Measurements from ENCODE around the gene ZXDB. TPM values are rescaled to one million over a fixed set of nuclear protein-coding genes. Genes with fewer than 3 reads are reported as not detected.

The ZXDB gene
- polyA plus RNA-seq, 1 donor from 2014 or later: 4.6 TPM

DNA sequence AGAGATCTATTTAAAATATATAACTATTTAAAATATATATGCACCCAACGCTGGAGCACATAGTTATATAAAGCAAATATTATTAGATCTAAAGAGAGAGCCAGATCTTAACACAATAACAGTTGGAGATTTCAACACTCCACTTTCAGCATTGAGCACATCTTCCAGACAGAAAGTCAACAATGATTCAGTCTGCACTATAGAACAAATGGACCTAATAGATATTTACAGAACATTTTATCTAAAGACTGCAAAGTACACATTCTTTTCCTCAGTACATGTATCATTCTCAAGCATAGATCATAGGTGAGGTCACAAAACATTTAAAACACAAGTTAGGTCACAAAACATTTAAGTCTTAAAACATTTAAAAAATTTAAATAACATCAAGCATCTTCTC lies 51.9 kb downstream of the ZXDB start:
- no peaks in the 10 kb centered on the region for H3K9me2 ChIP-seq (ENCODE audit: insufficient read depth, low read length)
- H3K27ac ChIP-seq (ENCODE audit: low read length): no peak overlapping the region
- H4K20me1 ChIP-seq (ENCODE audit: insufficient read depth): no peaks in the 10 kb centered on the region
- H3K4me3 ChIP-seq (ENCODE audit: low read length): no peak overlapping the region
- no peaks in the 10 kb centered on the region for H3K9me3 ChIP-seq (ENCODE audit: low read length)
- no peak overlapping the region for H2AFZ ChIP-seq (ENCODE audit: low read depth, low read length)
- no peaks in the 10 kb centered on the region for H3F3A ChIP-seq (ENCODE audit: insufficient read depth, low read length, poor library complexity, severe bottlenecking)
- H3K79me2 ChIP-seq (replicated peaks; ENCODE audit: insufficient read depth, low read length): no peaks in the 10 kb centered on the region
- no peak for TF ChIP-seq MXI1 (conservative IDR thresholded peaks at IDR 0.05; ENCODE audit: poor library complexity, severe bottlenecking)
- no peaks in the 10 kb centered on the region for H3K36me3 ChIP-seq (ENCODE audit: insufficient read depth, low read length)
- H3K4me2 ChIP-seq (ENCODE audit: low read length): no peak overlapping the region
- H3K9ac ChIP-seq (ENCODE audit: low read length): no peak overlapping the region
- H3K27me3 ChIP-seq (ENCODE audit: insufficient read depth, low read depth, low read length): no peaks in the 10 kb centered on the region

DNA sequence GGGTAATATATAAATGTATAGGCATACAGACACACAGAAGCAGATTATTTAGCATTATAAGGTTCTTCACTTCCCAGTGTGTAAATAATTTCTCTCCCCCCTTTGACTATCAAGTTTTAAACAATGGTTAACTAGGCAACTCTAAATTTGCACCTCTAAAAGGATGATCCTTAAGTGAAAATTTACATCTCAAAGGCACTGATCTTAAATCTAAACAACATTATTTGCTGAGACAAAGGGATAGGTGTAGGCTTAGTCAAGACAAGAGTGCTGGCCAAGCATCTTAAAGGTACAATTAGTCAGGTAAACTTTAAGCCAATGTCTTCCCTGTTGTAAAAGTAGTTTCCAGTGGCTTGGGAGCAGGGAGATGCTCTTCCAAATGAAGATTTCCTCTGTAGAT lies 55.2 kb downstream of the ZXDB start:
- H3K9ac ChIP-seq (ENCODE audit: low read length): no peak overlapping the region
- no peaks in the 10 kb centered on the region for H3K79me2 ChIP-seq (replicated peaks; ENCODE audit: insufficient read depth, low read length)
- no peaks in the 10 kb centered on the region for H3K9me3 ChIP-seq (ENCODE audit: low read length)
- H3K4me2 ChIP-seq (ENCODE audit: low read length): no peak overlapping the region
- no peaks in the 10 kb centered on the region for H4K20me1 ChIP-seq (ENCODE audit: insufficient read depth)
- no peaks in the 10 kb centered on the region for H3F3A ChIP-seq (ENCODE audit: insufficient read depth, low read length, poor library complexity, severe bottlenecking)
- no peak for TF ChIP-seq MXI1 (conservative IDR thresholded peaks at IDR 0.05; ENCODE audit: poor library complexity, severe bottlenecking)
- TF ChIP-seq EZH2 (IDR thresholded peaks at IDR 0.05; ENCODE audit: borderline replicate concordance, insufficient read depth, low read length, poor library complexity, severe bottlenecking): no peak
- TF ChIP-seq EP300 (conservative IDR thresholded peaks at IDR 0.05; ENCODE audit: poor library complexity, severe bottlenecking): no peak
- TF ChIP-seq, protein P1, sequence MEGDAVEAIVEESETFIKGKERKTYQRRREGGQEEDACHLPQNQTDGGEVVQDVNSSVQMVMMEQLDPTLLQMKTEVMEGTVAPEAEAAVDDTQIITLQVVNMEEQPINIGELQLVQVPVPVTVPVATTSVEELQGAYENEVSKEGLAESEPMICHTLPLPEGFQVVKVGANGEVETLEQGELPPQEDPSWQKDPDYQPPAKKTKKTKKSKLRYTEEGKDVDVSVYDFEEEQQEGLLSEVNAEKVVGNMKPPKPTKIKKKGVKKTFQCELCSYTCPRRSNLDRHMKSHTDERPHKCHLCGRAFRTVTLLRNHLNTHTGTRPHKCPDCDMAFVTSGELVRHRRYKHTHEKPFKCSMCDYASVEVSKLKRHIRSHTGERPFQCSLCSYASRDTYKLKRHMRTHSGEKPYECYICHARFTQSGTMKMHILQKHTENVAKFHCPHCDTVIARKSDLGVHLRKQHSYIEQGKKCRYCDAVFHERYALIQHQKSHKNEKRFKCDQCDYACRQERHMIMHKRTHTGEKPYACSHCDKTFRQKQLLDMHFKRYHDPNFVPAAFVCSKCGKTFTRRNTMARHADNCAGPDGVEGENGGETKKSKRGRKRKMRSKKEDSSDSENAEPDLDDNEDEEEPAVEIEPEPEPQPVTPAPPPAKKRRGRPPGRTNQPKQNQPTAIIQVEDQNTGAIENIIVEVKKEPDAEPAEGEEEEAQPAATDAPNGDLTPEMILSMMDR (IDR thresholded peaks at IDR 0.05; ENCODE audit: poor library complexity, severe bottlenecking): no peak
- no peak for TF ChIP-seq POLR2AphosphoS5 (IDR thresholded peaks at IDR 0.05)
- TF ChIP-seq SMC3 (conservative IDR thresholded peaks at IDR 0.05; ENCODE audit: poor library complexity): no peak
- no peak for TF ChIP-seq TAF1 (IDR thresholded peaks at IDR 0.05; ENCODE audit: low read depth)
- TF ChIP-seq RAD21 (conservative IDR thresholded peaks at IDR 0.05): no peak
- TF ChIP-seq, protein P2, sequence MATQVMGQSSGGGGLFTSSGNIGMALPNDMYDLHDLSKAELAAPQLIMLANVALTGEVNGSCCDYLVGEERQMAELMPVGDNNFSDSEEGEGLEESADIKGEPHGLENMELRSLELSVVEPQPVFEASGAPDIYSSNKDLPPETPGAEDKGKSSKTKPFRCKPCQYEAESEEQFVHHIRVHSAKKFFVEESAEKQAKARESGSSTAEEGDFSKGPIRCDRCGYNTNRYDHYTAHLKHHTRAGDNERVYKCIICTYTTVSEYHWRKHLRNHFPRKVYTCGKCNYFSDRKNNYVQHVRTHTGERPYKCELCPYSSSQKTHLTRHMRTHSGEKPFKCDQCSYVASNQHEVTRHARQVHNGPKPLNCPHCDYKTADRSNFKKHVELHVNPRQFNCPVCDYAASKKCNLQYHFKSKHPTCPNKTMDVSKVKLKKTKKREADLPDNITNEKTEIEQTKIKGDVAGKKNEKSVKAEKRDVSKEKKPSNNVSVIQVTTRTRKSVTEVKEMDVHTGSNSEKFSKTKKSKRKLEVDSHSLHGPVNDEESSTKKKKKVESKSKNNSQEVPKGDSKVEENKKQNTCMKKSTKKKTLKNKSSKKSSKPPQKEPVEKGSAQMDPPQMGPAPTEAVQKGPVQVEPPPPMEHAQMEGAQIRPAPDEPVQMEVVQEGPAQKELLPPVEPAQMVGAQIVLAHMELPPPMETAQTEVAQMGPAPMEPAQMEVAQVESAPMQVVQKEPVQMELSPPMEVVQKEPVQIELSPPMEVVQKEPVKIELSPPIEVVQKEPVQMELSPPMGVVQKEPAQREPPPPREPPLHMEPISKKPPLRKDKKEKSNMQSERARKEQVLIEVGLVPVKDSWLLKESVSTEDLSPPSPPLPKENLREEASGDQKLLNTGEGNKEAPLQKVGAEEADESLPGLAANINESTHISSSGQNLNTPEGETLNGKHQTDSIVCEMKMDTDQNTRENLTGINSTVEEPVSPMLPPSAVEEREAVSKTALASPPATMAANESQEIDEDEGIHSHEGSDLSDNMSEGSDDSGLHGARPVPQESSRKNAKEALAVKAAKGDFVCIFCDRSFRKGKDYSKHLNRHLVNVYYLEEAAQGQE (IDR thresholded peaks at IDR 0.05; ENCODE audit: borderline replicate concordance): no peak
- no peak overlapping the region for H3K27ac ChIP-seq (ENCODE audit: low read length)
- H2AFZ ChIP-seq (ENCODE audit: low read depth, low read length): no peak overlapping the region
- H3K36me3 ChIP-seq (ENCODE audit: insufficient read depth, low read length): no peaks in the 10 kb centered on the region
- H3K27me3 ChIP-seq (ENCODE audit: insufficient read depth, low read depth, low read length): no peaks in the 10 kb centered on the region
- H3K4me3 ChIP-seq (ENCODE audit: low read length): no peak overlapping the region
- no peaks in the 10 kb centered on the region for H3K9me2 ChIP-seq (ENCODE audit: insufficient read depth, low read length)

Other genes with a start within 250 kb of the ZXDB start
- not detected in 2 replicates for gene NLRP2B, start 88.2 kb downstream of the ZXDB start, polyA plus RNA-seq

Measured in neural cell (in vitro differentiated cells).